GM12878 (cell line): ENCODE data around the gene HMGCL. TPM values are rescaled to one million over a fixed set of nuclear protein-coding genes. Genes with fewer than 3 reads are reported as not detected.

Experiments
- CREB1 ChIP-seq: IDR thresholded peaks from 2 replicates; pipeline ENCODE4 v1.6.1; 2012; ENCODE audit warnings: low read depth, mild to moderate bottlenecking, inconsistent platforms
- EGR1 ChIP-seq, 2 experiments: IDR thresholded peaks; 1 replicate in 1 of 2; 2 replicates in 1 of 2; pipeline ENCODE4 v1.6.1; 2011 to 2012; ENCODE audit warnings: low read depth in 2 of 2, low read length in 2 of 2, borderline replicate concordance in 1 of 2, mild to moderate bottlenecking in 1 of 2, moderate library complexity in 1 of 2
- EZH2 ChIP-seq: IDR thresholded peaks from 2 replicates; pipeline ENCODE4 v1.6.1; 2012; ENCODE audit warnings: low read depth, mild to moderate bottlenecking, control low read depth, inconsistent platforms, low read length, borderline replicate concordance; ENCODE audit not compliant: control insufficient read depth
- FOS ChIP-seq: IDR thresholded peaks from 3 replicates; pipeline ENCODE4 v1.6.1; 2011; ENCODE audit warnings: borderline replicate concordance; ENCODE audit not compliant: insufficient read length; ENCODE audit errors: extremely low read depth
- HCFC1 ChIP-seq: fragments of 150-350 bp; IDR thresholded peaks from 2 replicates; pipeline ENCODE4 v1.6.1; 2014; ENCODE audit warnings: low read length
- KLF5 ChIP-seq: fragments of 450-650 bp; IDR thresholded peaks from 2 replicates; pipeline ENCODE4 v1.6.1; 2014; ENCODE audit warnings: mild to moderate bottlenecking; ENCODE audit not compliant: partially characterized antibody
- LARP7 ChIP-seq: fragments of 450-650 bp; IDR thresholded peaks from 2 replicates; pipeline ENCODE4 v1.6.1; 2017; ENCODE audit warnings: mild to moderate bottlenecking
- MEF2A ChIP-seq: IDR thresholded peaks from 2 replicates; pipeline ENCODE4 v1.6.1; 2011; ENCODE audit warnings: low read depth, mild to moderate bottlenecking, low read length, moderate library complexity; ENCODE audit not compliant: insufficient read depth
- MTA3 ChIP-seq: IDR thresholded peaks from 2 replicates; pipeline ENCODE4 v1.6.1; 2012; ENCODE audit warnings: low read length, inconsistent platforms, borderline replicate concordance
- MXI1 ChIP-seq: fragments of 150-350 bp; IDR thresholded peaks from 2 replicates; pipeline ENCODE4 v1.6.1; 2011; ENCODE audit warnings: low read depth, mild to moderate bottlenecking, inconsistent platforms, low read length, improper control_type of control experiment
- MYC ChIP-seq: IDR thresholded peaks from 2 replicates; pipeline ENCODE4 v1.6.1; 2011; ENCODE audit warnings: mild to moderate bottlenecking, low read length, moderate library complexity, inconsistent platforms; ENCODE audit not compliant: insufficient read depth, insufficient replicate concordance, insufficient read length, severe bottlenecking
- PAX5 ChIP-seq: IDR thresholded peaks from 2 replicates; pipeline ENCODE4 v1.6.1; 2011; ENCODE audit warnings: low read depth, low read length, borderline replicate concordance
- REST ChIP-seq: IDR thresholded peaks from 2 replicates; pipeline ENCODE4 v1.6.1; 2012; ENCODE audit warnings: mild to moderate bottlenecking, low read depth, low read length
- SIX5 ChIP-seq: IDR thresholded peaks from 2 replicates; pipeline ENCODE4 v1.6.1; 2011; ENCODE audit warnings: mild to moderate bottlenecking, low read depth, low read length, moderate library complexity; ENCODE audit not compliant: severe bottlenecking
- SMAD5 ChIP-seq: IDR thresholded peaks from 2 replicates; pipeline ENCODE4 v1.6.1; 2016; ENCODE audit warnings: antibody characterized with exemption, low read depth
- SPI1 ChIP-seq: IDR thresholded peaks from 2 replicates; pipeline ENCODE4 v1.6.1; 2011; ENCODE audit warnings: low read depth, mild to moderate bottlenecking, low read length, moderate library complexity, borderline replicate concordance; ENCODE audit not compliant: insufficient read depth
- USF1 ChIP-seq: IDR thresholded peaks from 2 replicates; pipeline ENCODE4 v1.6.1; 2011; ENCODE audit warnings: borderline replicate concordance, low read depth, mild to moderate bottlenecking, moderate library complexity, mixed read lengths, low read length; ENCODE audit not compliant: insufficient read depth; ENCODE audit errors: extremely low read length
- YY1 ChIP-seq: IDR thresholded peaks from 2 replicates; pipeline ENCODE4 v1.6.1; 2011; ENCODE audit warnings: low read depth, mild to moderate bottlenecking, low read length
- ZBTB40 ChIP-seq: fragments of 450-650 bp; IDR thresholded peaks from 2 replicates; pipeline ENCODE4 v1.6.1; 2016; ENCODE audit warnings: mild to moderate bottlenecking, moderate library complexity, borderline replicate concordance
- polyA plus RNA-seq, 11 experiments: library from polyadenylated mRNA; depleted of rRNA in 4 of 11; unstranded in 6 of 11; stranded (reverse) in 5 of 11; fragments of >200 nt; fragmentation: Nextera tagmentation in 4 of 11; fragmentation: Illumina TruSeq in 1 of 11; extraction: Ambion mirVana in 4 of 11; extraction: Trizol in 1 of 11; gene quantifications; 1 replicate in 1 of 11; 2 replicates in 10 of 11; pipeline versions ENCODE4 v1.2.1 to v1.2.3, GENCODE V29; 2011 to 2016; ENCODE audit warnings: inconsistent platforms in 2 of 11, missing spikeins in 2 of 11, low read depth in 1 of 11
- total RNA-seq, 4 experiments: library from RNA; depleted of rRNA in 3 of 4; stranded (reverse); fragments of >200 nt in 3 of 4; fragmentation: Illumina TruSeq in 1 of 4; extraction: Trizol in 1 of 4; gene quantifications; 2 replicates each; pipeline versions ENCODE4 v1.2.1 to v1.2.3, GENCODE V29; 2013 to 2021
- TF ChIP-seq, protein P1 (sequence below): IDR thresholded peaks from 2 replicates; pipeline ENCODE4 v1.6.1; 2012; ENCODE audit warnings: low read depth, low read length, improper control_type of control experiment

The HMGCL gene
- total and polyA plus RNA-seq, 10 of the 15 experiments (the other 5 are each of a cell fraction or from before 2014, with no cell fraction given), result 29.4 to 127 (median 36.4) TPM

- TF ChIP-seq MEF2A (no peak), FOS (no peak), KLF5 (no peak), ZBTB40 (peak; percentile 32; the same call in 1 of the 2 replicates), EGR1 (IDR thresholded peaks at IDR 0.05; ENCODE audit: borderline replicate concordance in 1 of 2, low read depth in 2 of 2, low read length in 2 of 2) (peak in 1 of 2 experiments; percentile 42; a peak in 1 of 3 replicates), SPI1 (no peak), SIX5 (peak; percentile 8), REST (no peak), PAX5 (peak; percentile 52; the same call in 1 of the 2 replicates), MTA3 (no peak), CREB1 (peak; percentile 94), MYC (no peak), EZH2 (no peak), SMAD5 (peak; percentile 81), YY1 (0 out of 2 replicates have a peak, but pooled peaks have one; percentile 43), USF1 (no peak), HCFC1 (peak; percentile 46), MXI1 (no peak; the same call in 1 of the 2 replicates), LARP7 (peak; percentile 94)
- TF ChIP-seq, protein P1, sequence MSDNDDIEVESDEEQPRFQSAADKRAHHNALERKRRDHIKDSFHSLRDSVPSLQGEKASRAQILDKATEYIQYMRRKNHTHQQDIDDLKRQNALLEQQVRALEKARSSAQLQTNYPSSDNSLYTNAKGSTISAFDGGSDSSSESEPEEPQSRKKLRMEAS, result no peak
Measured at GRCh38 chr1:23777979-23778814, 47.0 kb downstream of the HMGCL start, which contains the start of gene PITHD1 (continued).
